ES-I3 (cell line): ENCODE data around the gene CACUL1.
"Not testable (repeated sequence)": the region's sequence is repeated elsewhere in the genome, so short reads cannot be mapped to it uniquely, and the experiment has no call there.

Experiments used
- H3K36me3 ChIP-seq: 2 replicates; pipeline ENCODE4 v1.6.1; 2013; ENCODE audit warnings: mild to moderate bottlenecking, low read length, control low read depth, moderate library complexity; ENCODE audit not compliant: insufficient read depth
- H3K4me1 ChIP-seq: 2 replicates; pipeline ENCODE4 v1.6.1; 2013; ENCODE audit warnings: mild to moderate bottlenecking, control low read depth, low read length; ENCODE audit not compliant: insufficient read depth
- H3K9ac ChIP-seq: 2 replicates; pipeline ENCODE4 v1.6.1; 2013; ENCODE audit warnings: low read depth, mild to moderate bottlenecking, low read length, moderate library complexity
- H3K9me3 ChIP-seq: 2 replicates; pipeline ENCODE4 v1.6.1; 2013; ENCODE audit warnings: mild to moderate bottlenecking, low read length, moderate library complexity; ENCODE audit not compliant: control insufficient read depth, insufficient read depth

The CACUL1 gene

DNA sequence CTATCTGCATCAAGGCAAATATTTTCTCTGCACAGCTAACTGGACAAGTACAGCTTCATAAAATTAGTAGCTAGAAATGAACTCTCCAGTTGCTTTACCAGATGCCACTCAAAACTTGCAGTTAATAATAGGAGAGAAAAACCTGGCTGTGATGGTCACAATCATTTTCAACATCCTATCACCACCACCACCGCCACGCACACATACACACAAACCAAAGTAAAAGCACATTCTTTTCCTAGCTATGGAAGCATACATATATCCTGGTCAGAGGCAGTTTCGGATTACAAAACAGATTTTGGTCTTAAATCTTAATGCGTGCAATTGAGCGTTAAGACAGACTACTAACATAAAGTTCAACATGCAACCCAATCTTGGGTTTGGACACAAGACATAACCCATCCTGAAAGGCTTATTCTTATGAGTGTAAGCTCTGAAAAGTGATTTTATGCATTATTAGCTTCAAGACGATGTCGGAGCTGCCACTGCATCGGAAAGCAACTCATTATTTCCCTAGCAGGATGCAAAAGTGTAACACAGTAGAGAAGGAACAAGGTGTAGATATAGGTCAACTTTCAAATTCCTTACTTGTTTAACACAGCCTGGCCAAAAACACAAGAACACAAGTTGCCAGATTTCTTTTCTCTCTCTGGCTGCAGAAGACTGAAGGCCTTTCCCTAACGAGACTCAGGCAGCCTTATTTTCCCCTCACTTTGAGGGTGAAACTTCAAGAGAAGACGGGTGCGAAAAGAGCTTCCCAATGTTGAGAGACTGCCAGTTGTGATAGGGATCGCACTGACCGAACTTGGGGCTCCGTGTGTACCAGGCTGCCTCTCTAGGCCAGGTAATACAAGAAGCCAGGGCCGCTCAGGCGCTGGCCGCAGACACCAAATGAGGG is 1.2 kb downstream of the CACUL1 start:
- Histone ChIP-seq H3K36me3 (no peaks in the 10 kb centered on the region), H3K9ac (peak overlapping the region; percentile 97), H3K4me1 (peaks cover 5% of the 10 kb centered on the region; the same call in 1 of the 2 replicates), H3K9me3 (no peaks in the 10 kb centered on the region)

DNA sequence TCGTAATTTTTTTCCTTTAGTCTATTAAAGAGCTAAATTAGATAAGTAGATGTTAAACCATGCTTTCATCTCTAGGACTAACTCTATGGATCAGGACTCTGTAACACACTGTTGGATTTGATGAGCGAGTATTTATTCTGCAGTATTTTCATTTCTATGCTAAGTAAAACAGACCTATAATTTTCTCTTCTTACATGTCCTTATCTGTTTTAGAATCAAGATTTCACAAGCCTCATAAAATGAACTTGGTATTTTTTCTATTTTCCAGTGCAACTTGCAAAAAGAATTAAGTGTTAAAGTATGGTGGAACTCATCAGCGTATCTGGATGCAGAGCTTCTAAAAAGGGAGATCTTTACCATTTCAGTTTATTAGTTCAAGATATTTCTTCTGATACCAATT is 2.4 kb downstream of the CACUL1 start:
- Histone ChIP-seq H3K9me3 (no peaks in the 10 kb centered on the region), H3K36me3 (no peaks in the 10 kb centered on the region), H3K4me1 (peaks cover 5% of the 10 kb centered on the region; the same call in 1 of the 2 replicates), H3K9ac (no peak overlapping the region)

DNA sequence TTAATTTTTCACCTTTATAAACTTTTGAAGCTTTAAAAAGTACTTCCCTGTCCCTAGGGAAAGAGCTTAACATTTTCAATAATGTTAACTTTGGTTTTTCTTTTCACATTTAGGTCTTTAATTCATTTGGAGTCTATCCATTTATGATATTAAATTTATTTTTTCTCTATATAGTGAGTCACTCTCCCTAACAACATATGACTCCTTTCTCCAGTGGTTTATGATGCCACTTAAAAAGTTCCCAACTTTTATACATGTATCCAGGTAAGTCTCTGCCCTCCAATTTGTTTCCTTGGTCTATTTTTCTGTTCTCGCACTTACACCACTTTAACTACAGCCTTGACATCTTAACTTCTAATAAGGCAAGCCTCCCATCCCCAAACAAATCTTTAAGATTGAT is 3.5 kb downstream of the CACUL1 start:
- Histone ChIP-seq H3K36me3 (no peaks in the 10 kb centered on the region), H3K9ac (no peak overlapping the region), H3K4me1 (peaks cover 5% of the 10 kb centered on the region; the same call in 1 of the 2 replicates)

DNA sequence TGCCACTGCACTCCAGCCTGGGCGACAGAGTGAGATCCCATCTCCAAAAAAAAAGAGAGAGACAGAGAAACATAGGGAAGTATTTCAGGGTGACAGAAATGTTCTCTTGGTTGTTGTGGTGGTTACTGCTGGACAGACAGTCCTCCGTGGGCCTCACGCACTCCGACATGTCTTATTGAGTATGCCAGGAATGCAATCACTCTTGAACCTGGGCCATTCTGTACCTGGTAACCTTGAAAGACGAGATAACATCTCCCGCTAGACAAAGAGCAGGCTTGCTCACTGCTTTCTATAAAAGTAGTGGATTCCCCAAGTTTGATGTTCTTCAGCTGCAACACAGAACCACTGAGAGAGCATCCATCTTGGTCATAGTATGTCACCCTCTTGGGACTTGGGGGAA is 6.7 kb downstream of the CACUL1 start:
- no peak overlapping the region for H3K9ac ChIP-seq
- peaks cover 2% of the 10 kb centered on the region; the same call in 1 of the 2 replicates for H3K4me1 ChIP-seq
- H3K36me3 ChIP-seq = no peaks in the 10 kb centered on the region
- no peaks in the 10 kb centered on the region for H3K9me3 ChIP-seq

More for the DNA sequence above, 3.5 kb downstream of the CACUL1 start:
- no peaks in the 10 kb centered on the region for H3K9me3 ChIP-seq

DNA sequence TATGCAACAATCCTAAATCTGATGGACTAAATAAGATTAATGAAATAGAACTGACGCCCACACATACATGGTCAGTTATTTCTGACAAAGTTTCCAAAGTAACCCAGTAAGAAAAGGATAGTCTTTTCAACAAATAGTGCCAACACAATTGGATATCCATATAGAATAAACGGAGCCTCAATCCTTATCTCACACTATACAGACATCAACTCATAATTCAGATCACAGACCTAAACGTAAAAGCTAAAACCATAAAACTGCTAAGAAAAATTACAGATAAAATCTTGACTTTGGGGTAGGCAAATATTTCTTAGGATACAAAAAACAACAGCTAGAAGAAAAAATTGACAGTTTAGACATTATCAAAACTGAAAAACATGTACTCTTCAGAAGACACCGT is 8.5 kb downstream of the CACUL1 start:
- no peaks in the 10 kb centered on the region for H3K9me3 ChIP-seq
- 0 out of 2 replicates have a peak, but pooled peaks cover 4% of the 10 kb centered on the region for H3K4me1 ChIP-seq
- H3K9ac ChIP-seq = no peak overlapping the region
- H3K36me3 ChIP-seq = no peaks in the 10 kb centered on the region

DNA sequence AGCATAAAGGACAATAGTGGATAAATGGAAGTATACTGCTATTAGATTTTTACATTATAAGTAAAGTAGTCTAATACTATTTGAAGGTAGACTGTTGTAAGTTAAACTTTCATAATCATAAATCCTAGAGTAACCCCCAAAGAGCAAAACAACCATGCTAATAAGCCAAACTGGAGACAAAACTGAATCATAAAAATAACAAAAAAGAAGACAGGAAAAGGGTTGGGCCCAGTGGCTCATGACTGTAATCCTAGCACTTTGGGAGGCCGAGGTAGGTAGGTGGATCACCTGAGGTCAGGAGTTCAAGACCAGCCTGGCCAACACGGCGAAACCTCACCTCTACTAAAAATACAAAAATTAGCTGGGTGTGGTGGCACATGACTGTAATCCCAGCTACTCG is 9.7 kb downstream of the CACUL1 start:
- Histone ChIP-seq H3K4me1 (0 out of 2 replicates have a peak, but pooled peaks cover 4% of the 10 kb centered on the region), H3K36me3 (no peaks in the 10 kb centered on the region), H3K9me3 (no peaks in the 10 kb centered on the region), H3K9ac (no peak overlapping the region)

DNA sequence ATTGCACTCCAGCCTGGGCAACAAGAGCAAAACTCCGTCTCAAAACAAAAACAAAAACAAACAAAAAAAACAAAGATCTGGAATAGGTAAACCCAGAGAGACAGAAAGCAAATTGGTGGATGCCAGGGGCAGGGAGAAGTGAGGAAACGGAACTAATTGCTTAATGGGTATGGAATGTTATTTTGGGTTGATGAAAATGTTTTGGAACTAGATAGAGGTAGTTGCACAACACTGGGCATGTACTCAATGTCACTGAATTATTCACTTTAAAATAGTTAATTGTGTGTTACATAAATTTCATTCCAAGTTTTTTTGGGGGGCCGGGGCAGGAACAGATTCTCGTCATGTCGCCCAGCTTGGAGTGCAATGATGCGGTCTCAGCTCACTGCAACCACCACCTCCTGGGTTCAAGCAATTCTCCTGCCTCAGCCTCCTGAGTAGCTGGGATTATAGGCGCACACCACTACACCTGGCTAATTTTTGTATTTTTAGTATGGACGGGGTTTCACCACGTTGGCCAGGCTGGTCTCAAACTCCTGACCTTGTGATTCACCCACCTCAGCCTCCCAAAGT is 10.3 kb downstream of the CACUL1 start:
- not testable (repeated sequence) for H3K9me3 ChIP-seq, H3K9ac ChIP-seq, H3K4me1 ChIP-seq, H3K36me3 ChIP-seq

DNA sequence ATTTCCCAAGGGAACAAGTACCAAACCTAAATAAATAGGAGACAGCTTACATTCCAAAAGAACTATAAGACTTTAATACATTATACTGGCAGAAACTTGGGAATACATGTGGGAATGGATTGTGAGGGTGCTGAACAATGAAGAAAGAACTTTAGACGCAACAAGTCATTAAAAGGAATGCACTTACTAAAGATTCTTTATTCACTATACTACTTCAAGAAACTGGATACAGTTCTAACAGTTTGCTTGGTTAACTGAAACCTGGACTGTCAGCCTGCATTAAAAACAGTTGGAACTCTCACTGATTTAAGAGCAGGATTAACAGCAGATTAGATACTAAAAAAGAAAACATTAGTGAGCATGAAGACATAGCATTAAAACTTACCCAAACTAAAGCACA is 12.0 kb downstream of the CACUL1 start:
- Histone ChIP-seq H3K36me3 (no peaks in the 10 kb centered on the region), H3K9ac (no peak overlapping the region), H3K9me3 (no peaks in the 10 kb centered on the region), H3K4me1 (0 out of 2 replicates have a peak, but pooled peaks cover 4% of the 10 kb centered on the region)

DNA sequence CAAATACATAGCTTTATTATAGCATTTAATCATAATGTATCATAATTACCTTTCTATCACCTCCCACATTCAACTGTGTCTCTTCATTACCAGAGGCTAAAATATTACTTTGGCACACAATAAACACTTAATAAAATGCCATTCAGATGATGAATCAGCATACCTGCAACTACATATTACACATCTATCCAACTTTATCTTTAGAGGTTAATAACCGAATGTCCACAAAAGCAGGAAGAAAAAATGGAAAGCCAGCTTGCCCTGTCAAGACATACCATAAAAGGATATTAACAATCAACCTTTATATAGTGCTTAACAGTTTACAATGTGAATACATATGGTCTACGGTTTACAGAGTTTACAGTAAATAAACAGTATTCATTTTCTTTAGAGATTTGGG is 12.7 kb downstream of the CACUL1 start:
- Histone ChIP-seq H3K9ac (no peak overlapping the region), H3K36me3 (no peaks in the 10 kb centered on the region), H3K9me3 (no peaks in the 10 kb centered on the region), H3K4me1 (0 out of 2 replicates have a peak, but pooled peaks cover 4% of the 10 kb centered on the region)

DNA sequence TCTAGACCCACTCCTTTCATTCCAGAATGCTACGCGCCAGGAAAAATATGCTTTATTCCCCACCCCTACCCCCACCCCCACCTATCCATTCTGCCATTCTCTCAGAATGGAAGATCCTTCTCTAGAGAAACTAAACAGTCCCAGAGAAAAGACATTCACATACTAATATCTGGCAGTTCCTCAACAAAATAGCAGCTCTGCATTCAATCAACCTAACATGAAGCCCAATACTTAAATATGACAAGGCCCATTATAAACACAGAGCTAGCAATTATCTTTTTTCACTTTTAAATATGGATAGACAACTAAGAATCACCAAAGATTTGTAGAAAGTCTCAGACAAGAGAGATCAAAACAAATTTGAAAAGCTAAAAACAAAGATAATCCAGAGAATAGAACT is 16.4 kb downstream of the CACUL1 start:
- peaks cover 15% of the 10 kb centered on the region for H3K4me1 ChIP-seq
- H3K36me3 ChIP-seq = no peaks in the 10 kb centered on the region
- H3K9ac ChIP-seq = no peak overlapping the region
- no peaks in the 10 kb centered on the region for H3K9me3 ChIP-seq

DNA sequence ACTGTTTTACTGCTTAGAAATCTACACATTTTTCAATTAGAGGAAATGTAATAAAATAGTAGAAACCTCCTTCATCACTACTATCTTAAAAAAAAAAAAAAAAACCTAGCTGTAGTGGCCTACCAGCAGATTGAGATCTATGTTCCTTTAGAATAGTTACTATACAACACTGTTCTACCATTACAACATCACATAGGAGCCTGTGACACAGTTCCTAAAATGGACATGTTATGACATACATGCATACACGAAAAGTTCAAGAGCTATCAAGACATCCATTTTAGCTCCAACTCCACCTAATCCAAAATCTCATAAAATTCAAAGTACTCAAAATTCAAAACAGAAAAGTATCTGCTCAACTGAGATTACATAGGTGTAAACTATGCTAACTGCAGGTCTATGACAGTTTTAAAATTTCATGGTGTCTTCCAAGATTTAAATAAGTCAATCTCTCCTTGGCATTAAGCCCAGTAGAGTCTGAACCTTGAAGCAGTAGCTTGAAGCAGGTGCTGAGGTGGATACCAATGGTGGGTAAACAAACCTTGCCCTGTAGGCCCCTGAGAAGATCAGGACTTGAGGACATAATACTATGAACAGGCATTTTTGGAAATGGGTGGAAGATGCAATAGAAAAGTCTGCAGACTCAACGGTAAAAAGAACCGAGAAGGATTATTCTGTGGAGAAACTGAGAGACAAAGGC is 17.0 kb downstream of the CACUL1 start:
- Histone ChIP-seq H3K4me1 (peaks cover 21% of the 10 kb centered on the region), H3K9me3 (no peaks in the 10 kb centered on the region), H3K9ac (no peak overlapping the region), H3K36me3 (no peaks in the 10 kb centered on the region)

DNA sequence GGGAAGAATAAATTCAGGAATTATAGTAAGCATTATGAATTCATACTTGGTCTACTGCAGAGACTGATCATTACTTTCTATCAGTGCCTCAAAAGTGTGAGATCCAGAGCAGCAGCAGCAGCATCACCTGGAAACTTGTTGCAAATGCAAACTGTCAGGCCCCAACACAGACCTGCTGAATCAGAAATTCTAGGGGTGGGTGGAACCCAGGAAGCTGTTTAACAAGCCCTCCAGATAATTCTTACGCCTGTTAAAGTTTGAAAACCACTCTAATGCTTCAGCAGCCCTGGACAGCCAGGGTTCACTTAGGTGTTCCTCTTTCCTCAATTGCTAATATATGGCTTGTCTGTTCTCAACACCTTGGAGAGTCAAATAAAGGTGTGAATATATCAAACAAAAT is 19.5 kb downstream of the CACUL1 start:
- peaks cover 34% of the 10 kb centered on the region for H3K4me1 ChIP-seq
- H3K36me3 ChIP-seq = no peaks in the 10 kb centered on the region
- H3K9ac ChIP-seq = no peak overlapping the region
- no peaks in the 10 kb centered on the region for H3K9me3 ChIP-seq

DNA sequence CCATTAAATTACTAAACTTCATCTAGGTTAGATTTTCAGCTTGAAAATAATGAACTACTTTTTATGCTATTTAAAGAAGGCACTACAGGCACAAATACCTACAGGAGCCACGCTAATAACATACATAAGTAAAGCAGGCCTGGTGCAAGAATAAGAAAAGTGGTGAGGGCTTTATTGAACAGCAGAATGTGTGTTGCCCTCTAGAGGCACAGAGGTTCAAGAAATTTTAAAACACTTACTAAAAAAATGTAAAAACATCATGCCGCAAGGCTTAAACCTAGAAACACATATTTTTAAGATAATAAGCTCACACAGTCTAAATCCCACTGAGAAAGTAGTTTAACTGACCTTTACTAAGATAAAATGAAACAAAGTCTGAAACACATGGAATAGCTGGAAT is 20.3 kb downstream of the CACUL1 start:
- H3K9ac ChIP-seq = no peak overlapping the region
- H3K4me1 ChIP-seq = peaks cover 34% of the 10 kb centered on the region
- no peaks in the 10 kb centered on the region for H3K36me3 ChIP-seq
- H3K9me3 ChIP-seq = no peaks in the 10 kb centered on the region

DNA sequence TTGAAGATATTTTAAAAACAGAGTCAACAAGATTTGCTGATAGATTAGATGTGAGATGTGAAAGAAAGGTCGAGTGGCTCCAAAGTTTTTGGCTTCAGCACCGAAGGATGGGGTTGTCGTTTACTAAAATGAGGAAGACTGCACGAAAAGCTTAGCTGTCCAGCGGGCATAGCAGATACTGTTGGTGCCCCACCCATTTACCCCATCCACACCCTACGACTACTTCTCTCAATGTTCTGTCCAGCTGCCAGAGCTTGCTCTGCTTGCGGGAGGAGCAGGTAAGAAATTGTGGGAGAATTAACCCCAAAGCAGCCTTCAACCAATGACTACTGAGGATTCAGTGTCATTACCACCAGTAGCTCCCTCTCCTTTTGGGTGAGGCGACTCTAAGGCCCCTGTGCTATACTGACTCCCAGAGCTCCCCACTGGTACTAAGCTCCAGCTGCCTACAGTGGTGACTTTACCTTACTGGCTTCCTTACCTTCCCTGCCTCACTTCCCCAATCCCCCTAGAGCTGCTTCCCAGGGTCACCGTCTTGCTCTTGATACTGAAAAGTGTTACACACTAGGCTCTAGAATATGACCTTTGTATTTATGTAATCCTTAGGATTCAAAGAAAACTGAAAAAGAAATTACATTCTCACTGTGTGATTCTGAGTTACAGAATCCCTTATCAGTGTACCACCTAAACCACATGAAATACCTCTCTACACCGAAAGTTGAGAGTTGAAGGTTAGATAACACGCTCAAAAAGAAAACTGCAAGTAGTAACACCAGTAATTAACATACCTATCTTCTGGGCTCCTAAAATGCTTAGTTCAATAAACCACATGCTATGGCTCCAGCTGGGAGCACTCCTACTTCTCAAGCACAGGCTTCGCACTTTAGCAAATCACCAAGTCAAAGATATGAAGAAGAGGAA is 22.3 kb downstream of the CACUL1 start:
- Histone ChIP-seq H3K4me1 (peaks cover 34% of the 10 kb centered on the region), H3K9ac (no peak overlapping the region; the same call in 1 of the 2 replicates), H3K9me3 (no peaks in the 10 kb centered on the region), H3K36me3 (no peaks in the 10 kb centered on the region)
